Measurements from ENCODE around the gene ZBTB20.

ZBTB20 gene

GRCh38 chr3:114746502-114746901 is 400.6 kb downstream of the ZBTB20 start:
- peak; percentile 28 for DNase-seq

- peak; percentile 82 for DNase-seq
Measured at GRCh38 chr3:114745322-114746240, 401.5 kb downstream of the ZBTB20 start.

GRCh38 chr3:114743746-114744485 is 403.2 kb downstream of the ZBTB20 start:
- DNase-seq: no peak

DNA sequence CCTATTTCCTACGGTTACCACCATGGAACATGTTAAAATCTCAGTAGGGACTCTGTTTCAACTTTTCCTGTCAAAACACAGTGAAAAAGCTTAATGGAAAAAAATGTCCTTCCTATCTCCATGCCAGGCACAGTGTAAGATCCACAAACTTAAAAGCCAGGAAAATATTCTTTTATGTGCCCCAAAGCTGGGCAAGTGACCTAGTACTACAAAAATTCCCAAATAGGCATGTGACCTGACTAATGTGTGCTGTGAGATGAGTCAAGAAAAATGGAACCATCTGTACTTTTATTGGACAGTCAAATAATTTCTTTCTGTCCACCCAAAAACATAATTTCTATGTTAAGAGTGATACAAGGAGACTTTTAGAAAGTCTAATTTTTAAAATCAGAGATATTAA is 406.0 kb downstream of the ZBTB20 start:
- DNase-seq: peak; percentile 58

GRCh38 chr3:114739627-114740026 is 407.5 kb downstream of the ZBTB20 start:
- no peak for DNase-seq

DNA sequence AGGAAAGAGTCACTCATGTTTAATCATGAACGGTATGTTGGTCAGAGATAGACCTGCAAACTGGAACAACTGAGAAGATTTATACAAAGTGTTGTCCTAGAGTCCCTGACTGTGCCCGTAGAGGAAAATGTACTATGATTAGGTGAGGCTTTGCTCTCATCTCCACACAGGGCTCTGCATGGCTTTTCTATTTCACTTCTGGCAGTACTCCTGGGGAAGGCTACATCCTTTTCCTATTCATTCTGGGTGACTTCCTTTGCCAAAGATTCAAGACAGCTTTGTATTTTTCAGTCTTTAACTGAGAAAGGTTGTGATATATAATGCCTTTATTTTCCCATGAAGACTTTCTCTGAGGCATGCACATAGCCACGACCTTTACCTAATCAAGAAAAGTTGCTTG is 414.7 kb downstream of the ZBTB20 start:
- DNase-seq: no peak

DNA sequence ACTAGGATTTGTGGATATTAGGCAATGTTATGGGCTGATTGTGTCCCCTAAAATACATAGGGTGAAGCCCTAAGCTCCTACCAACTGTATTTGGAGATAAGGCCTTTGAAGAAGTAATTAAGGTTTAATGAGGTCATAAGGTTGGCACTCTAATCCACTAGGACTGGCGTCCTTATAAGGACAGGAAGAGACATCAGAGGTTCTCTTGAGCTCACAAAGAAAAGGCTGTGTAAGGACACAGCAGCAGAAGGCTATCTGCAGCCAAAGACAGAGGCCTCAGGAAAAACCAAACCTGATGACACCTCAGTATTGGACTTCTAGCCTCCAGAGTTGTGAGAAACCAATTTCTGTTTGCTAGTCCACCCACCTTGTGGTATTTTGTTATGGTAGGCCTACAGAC is 416.7 kb downstream of the ZBTB20 start:
- no peak for DNase-seq

DNA sequence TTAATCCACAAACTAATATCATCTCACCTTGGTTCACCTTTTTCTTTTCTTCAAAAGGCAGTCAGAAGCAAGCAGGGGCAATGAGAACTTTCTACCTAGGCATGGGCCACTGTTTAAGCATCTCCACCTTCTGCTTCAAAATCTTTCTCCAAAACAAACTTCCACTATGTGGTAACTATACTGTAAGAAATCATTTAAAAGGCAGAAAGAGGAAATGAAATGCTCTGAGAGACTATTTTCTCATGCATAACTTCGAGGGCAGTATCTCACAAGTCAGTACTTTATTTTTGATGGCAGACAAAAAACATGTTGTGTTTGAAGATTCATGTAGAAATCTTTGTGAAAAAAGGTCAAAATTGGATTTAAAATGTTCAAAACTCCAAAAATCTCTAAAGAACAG is 419.7 kb downstream of the ZBTB20 start:
- DNase-seq: no peak

GRCh38 chr3:114725966-114726365 is 421.1 kb downstream of the ZBTB20 start:
- no peak for DNase-seq

DNA sequence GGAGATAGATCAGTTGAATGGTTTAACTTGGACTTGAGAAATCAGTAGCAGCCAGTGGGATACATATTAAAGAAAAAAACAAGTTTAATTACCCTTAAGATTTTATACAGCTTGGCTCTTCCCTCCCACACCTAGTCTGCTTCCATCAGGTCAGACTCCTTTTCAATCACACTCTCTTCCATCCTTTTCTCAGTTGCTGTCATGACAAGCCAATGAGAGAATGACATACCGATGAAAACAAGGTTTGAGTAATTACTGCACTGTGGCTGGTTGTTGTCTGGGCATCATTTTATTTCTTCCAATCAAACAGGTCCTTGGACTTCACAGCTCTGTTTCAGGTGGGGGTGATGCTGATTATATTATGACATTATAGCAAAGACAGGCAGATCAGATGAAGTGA is 424.6 kb downstream of the ZBTB20 start:
- DNase-seq: no peak

GRCh38 chr3:114721864-114722263 is 425.2 kb downstream of the ZBTB20 start:
- DNase-seq: no peak

DNA sequence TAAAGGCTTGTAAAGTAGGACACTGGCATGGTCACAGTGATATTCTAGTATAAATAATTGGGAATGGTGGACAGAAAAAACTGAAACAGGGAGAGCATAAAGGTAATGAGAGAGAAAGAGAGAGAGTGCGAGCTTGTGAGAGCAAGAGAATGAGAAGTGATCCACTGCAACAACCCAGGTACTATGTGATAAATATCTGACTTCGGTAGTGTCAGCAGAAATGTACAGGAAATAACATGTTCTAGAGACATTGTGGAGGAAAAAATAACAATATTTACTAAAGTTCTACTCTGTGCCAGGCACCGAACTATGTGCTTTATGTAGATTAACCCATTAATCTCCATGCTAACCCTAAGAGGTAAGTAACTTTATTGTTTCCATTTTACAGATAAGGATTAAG is 425.9 kb downstream of the ZBTB20 start:
- no peak for DNase-seq

DNA sequence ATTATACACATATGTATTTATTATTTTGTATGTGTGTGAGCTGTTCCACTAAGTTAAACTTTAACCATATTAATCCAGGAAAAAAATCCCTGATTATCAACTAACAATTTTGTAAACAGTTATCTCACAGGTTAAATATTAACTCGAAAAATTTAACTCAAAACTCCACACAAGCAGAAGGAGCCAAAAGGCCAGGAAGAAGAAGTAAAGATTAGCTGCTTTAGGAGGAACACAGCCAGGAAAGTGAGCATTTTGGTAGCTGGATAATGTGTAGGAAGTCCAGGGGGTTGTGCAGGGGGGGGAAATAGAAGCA is 428.2 kb downstream of the ZBTB20 start:
- DNase-seq: no peak

DNA sequence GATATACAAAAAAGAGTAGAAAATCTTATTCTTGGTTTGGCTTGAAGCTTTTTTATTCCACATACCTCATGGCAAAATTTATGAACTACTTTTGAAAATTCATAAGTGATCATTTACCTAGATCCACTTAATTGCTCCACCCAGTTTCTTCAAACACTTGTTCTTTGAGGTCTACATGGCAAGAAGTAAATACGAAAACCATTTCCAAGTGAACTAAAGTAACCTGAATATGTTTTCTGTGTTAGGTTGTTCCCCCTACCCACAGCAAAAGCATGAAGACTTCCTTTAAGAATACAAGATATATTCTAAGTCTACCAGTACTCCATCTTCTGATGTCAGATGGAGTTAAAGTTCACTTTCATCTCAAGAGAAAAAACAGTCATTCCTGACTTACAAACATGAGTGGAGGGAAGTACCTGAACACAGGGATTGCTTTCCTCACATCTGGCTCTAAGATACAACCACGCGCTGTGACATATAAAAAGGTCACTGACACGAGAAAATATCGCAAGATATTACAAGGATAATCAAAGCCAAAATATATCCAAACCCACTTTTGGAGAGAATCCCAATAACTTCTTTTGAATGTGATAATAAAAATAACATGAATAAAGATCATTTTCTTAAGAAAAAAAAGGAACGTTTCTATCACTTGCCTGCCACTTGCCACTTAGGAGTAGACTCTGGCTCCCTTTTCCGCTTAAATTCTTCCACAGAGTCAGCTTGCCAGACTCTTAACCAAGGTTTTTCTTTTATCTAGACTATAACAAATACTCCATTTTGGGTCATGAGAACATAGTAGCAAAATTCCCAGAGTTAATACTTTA is 428.8 kb downstream of the ZBTB20 start:
- DNase-seq: no peak

- DNase-seq: no peak
Measured at GRCh38 chr3:114716916-114717315, 430.2 kb downstream of the ZBTB20 start.

GRCh38 chr3:114716126-114716525 is 431.0 kb downstream of the ZBTB20 start:
- no peak for DNase-seq

GRCh38 chr3:114714957-114715460 is 432.1 kb downstream of the ZBTB20 start:
- DNase-seq: no peak

GRCh38 chr3:114714237-114714636 is 432.9 kb downstream of the ZBTB20 start:
- DNase-seq: no peak

DNA sequence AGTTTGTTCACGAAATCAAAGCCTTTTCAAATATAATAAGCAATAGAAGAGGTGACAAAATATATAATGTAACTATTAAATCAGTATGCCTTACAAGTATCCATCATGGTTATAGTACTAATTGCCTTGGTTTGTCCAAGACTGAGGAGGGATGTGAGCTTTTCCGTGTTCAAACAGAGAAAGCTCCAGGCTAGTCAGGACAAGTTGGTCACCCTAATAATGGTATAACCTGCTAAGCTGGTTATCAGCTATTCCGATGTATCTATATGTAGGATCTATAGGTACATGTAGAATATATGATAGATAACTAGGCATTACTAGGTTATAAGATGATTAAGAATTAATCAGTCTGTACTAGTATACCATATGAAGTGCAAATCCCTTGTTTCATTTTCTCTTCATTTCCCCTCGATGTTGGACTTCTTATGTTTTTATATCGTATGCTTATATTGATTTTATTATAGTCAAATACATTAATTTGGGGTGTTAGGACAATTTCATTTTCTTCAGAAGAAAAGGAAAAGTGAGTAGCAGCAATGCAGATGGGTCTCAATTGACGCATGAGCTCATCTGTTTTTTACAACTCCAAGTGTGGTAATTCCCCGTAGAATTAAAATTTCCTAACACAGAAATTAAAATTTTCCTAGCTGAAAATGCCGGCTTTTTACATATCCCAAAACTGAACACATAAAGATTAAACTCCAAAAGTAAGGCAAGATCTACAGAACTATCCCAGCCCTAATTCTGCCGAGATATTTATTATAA is 434.2 kb downstream of the ZBTB20 start:
- no peak for DNase-seq

DNA sequence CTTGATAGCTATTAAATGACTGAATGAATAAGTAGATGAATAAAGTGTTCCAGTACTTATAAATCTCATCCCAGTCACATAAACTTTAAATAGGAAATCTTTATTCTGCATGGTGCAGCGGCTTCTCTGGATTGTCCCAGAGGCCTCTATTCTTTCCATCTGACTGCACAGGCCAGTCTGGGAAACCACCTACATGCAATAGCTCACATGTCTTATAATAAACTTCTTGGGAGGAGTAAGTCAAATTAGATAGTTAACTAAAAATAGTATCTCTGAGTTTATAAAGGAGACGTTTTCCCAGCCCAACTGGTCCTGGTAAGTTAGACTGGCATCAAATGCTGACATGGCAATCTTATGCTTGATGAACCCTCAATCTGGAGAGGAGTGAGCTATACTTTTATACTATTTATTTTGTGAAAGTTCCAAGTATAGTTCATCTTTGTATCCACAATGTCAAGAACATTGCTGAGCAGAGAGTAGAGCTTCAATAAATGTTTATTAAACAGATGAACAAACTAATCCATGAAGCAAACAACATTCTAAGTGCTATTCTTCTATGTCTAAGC is 435.7 kb downstream of the ZBTB20 start:
- no peak for DNase-seq

- DNase-seq: no peak
Measured at GRCh38 chr3:114709102-114709501, 438.0 kb downstream of the ZBTB20 start.

GRCh38 chr3:114707252-114707860 is 439.7 kb downstream of the ZBTB20 start:
- DNase-seq: no peak

Measured in EL (cell line).